AG04450 (cell line): ENCODE measurements around the gene KRT15. TPM values are rescaled to one million over a fixed set of nuclear protein-coding genes. Genes with fewer than 3 reads are reported as not detected.

Experiments
- CTCF ChIA-PET: fragments of 300-600, 350-600 bp; formaldehyde crosslinking; extraction: SDS; loops from one replicate; lab custom pipeline; 2022; ENCODE audit warnings: antibody characterized with exemption, inconsistent platforms; lab: Charles Lee
- POLR2A ChIA-PET: fragments of 350-600 bp; formaldehyde crosslinking; extraction: SDS; loops from one replicate; lab custom pipeline; 2021; ENCODE audit warnings: antibody characterized with exemption, inconsistent platforms; lab: Yijun Ruan, JAX
- DNase-seq: peaks from one replicate; pipeline ENCODE4 v3.0.0-alpha.2; 2011; ENCODE audit warnings: low read depth, low spot score
- H3K27ac ChIP-seq: one replicate; pipeline ENCODE4 v1.5.1; 2012; ENCODE audit warnings: low read depth, low read length, control low read depth
- H3K27me3 ChIP-seq: one replicate; pipeline ENCODE4 v1.6.0; 2012; ENCODE audit warnings: low read length; ENCODE audit not compliant: control insufficient read depth, insufficient read depth
- H3K4me3 ChIP-seq: 2 replicates; pipeline ENCODE4 v1.5.1; 2011; ENCODE audit warnings: mild to moderate bottlenecking, low read depth, low read length, control low read depth
- H3K9me3 ChIP-seq: 2 replicates; pipeline ENCODE4 v1.5.1; 2012; ENCODE audit warnings: low read length; ENCODE audit not compliant: control insufficient read depth, insufficient read depth
- polyA plus RNA-seq: library from polyadenylated mRNA; depleted of rRNA; stranded (reverse); fragments of >200 nt; gene quantifications from 2 replicates; pipeline ENCODE4 v1.2.3, GENCODE V29; 2011
- TF ChIP-seq, protein P1 (sequence below): IDR thresholded peaks from 2 replicates; pipeline ENCODE4 v1.5.1; 2011; ENCODE audit warnings: low read depth, low read length, control low read depth, inconsistent platforms

KRT15 gene
- polyA plus RNA-seq, 1 experiment = 1.4 TPM

DNA sequence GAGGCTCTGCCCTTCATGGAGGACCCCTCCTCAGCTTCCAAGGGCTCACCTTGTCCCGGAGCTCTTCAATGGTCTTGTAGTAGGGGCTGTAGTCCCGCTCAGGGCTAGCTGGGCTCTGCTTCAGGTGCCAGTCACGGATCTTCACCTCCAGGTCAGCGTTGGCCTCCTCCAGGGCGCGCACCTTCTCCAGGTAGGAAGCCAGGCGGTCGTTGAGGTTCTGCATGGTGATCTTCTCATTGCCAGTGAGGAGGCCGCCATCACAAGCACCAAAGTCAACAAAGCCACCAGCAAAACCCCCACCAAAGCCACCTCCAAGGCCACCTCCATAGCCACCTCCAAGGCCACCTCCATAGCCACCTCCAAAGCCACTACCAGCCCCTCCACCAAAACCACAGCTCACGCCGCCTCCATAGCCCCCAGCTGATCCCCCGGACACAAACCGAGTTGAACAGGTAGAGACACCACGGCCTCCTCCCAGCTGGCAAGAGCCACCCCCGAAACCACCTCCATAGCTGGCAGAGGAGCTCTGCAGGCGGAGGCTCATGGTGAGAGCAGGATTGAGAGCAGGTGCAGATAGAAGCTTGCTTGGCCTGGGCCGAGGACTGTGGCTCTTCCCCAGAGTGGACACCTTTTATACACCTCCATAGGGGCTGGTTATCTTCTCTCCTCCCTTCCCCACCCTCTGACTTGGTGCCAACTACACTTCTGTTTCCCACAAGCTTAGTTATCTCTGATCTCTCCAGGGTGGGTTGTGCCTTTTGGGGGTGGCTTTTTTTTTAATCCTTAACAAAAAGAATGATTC lies 13.5 kb downstream of the KRT15 start, which contains the start of gene KRT13:
TSS of gene KRT13 (minus strand) at position 606 of the 802 bp plus-strand sequence. CDS start at position 544, 62 bp downstream.
- CTCF ChIA-PET = interaction anchor here (0.9 to 3.4 kb wide), 2 partner anchors 9 to 44 kb away, joined by 4 to 12 read pairs; no protein-coding TSS in a partner anchor
- H3K27ac ChIP-seq = no peak within 1 kb of the TSS
- POLR2A ChIA-PET = no interaction called here
- no peaks in the 10 kb centered on the region for H3K9me3 ChIP-seq
- peaks cover 2% of the 10 kb centered on the region for H3K27me3 ChIP-seq
- TF ChIP-seq, protein P1, sequence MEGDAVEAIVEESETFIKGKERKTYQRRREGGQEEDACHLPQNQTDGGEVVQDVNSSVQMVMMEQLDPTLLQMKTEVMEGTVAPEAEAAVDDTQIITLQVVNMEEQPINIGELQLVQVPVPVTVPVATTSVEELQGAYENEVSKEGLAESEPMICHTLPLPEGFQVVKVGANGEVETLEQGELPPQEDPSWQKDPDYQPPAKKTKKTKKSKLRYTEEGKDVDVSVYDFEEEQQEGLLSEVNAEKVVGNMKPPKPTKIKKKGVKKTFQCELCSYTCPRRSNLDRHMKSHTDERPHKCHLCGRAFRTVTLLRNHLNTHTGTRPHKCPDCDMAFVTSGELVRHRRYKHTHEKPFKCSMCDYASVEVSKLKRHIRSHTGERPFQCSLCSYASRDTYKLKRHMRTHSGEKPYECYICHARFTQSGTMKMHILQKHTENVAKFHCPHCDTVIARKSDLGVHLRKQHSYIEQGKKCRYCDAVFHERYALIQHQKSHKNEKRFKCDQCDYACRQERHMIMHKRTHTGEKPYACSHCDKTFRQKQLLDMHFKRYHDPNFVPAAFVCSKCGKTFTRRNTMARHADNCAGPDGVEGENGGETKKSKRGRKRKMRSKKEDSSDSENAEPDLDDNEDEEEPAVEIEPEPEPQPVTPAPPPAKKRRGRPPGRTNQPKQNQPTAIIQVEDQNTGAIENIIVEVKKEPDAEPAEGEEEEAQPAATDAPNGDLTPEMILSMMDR = no peak
- H3K4me3 ChIP-seq = no peak within 1 kb of the TSS
- no peak for DNase-seq

DNA sequence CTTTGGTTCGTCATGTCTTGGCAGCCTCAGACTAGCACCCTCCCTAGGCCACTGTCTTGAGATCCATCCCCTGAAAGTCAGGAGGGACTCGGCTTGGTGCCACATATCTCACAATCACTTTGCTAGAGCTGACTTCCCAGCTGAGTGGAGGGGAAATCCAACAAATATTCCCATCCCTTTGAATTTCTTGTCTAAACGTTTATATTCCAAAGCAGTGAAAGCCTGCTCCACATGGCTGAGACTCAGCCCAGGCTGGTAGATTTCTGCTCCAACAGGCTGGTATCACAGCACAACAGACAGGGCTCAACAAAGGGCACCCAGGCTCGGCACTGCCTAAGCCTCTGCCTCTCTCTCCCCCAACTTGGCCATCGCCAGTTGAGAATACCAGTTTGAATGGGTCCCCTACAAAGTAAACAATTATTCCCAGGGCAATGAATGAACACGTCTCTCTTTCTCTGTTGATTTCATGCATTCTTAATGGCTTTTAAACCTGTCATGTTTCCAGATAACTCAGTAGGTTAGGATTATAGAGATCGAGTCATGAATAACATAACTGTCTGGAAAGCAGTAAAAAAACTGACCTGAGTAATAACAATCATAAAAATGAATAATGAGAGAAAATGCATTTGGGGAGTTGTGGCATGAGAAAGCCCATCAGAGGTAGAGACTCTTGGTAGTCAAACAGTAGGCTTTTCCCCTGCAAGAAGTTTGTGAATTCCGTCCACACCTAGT lies 14.3 kb downstream of the KRT15 start:
- TF ChIP-seq, protein P1 = no peak
- peaks cover 2% of the 10 kb centered on the region for H3K27me3 ChIP-seq
- DNase-seq = no peak
- POLR2A ChIA-PET = no interaction called here
- H3K4me3 ChIP-seq = no peak overlapping the region
- CTCF ChIA-PET = interaction anchor here (1.6 to 3.4 kb wide), 2 partner anchors 45 to 159 kb away, joined by 4 to 12 read pairs; no protein-coding TSS in a partner anchor
- H3K27ac ChIP-seq = no peak overlapping the region
- no peaks in the 10 kb centered on the region for H3K9me3 ChIP-seq

DNA sequence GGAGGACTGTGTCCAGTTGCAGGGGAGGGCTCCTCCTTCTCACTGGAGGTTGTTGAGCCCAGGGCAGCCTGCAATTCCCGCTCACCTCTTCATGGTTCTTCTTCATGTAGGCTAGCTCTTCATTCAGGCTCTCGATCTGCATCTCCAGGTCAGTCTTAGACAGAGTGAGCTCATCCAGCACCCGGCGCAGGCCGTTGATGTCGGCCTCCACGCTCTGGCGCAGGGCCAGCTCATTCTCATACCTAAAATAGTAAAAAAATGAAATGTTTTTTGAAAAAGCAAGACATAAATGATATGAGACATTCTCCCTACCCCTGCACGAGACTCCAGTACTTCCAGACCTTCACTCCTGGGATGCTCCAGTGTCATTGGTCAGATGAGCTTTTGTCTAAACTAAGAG lies 15.5 kb downstream of the KRT15 start:
- no peak overlapping the region for H3K4me3 ChIP-seq
- no peak overlapping the region for H3K27ac ChIP-seq
- ChIA-PET POLR2A (no interaction called here), CTCF (interaction anchor here (1.6 to 3.4 kb wide), 2 partner anchors 46 to 160 kb away, joined by 4 to 12 read pairs; no protein-coding TSS in a partner anchor)
- H3K9me3 ChIP-seq = no peaks in the 10 kb centered on the region
- DNase-seq = no peak
- H3K27me3 ChIP-seq = no peaks in the 10 kb centered on the region
- TF ChIP-seq, protein P1 = no peak

DNA sequence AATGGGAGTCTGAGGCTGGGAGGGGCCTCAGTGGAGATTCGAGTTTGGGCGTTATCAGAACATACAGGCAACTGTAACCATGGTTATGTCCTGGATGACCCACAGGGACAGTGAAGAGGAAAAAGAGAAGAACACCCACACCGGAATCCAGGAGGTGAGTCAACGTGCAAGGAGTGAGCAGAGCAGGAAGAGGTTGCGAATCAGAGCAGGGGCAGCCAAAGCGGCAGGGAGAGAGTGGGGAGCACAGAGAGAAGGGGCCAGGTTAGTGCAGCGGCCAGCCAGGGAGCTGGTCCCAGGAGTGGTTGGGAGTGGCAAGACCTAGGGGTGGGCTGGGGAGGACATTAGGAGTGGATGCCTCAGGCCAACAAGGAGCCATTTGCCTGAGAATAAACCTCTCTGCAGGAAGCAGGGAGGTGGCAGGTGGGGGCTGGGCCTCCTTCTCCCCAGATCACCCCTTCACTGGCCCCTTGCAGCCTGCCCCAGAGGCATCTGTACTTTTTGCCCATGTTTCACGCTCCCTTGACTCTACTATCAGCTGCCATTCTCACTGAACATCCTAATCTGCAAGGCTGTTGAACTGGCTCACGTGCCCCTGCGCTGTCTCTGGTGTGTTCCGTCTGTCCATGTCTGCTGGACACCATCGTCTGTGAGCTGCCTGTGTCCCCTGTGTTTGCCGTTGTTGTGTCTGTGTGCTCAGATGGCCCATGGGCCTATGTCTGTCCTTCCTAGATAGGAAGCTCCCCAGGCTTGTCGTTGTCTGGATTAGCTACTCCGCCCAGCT lies 18.4 kb downstream of the KRT15 start:
- POLR2A ChIA-PET = no interaction called here
- H3K27ac ChIP-seq = no peak overlapping the region
- CTCF ChIA-PET = interaction anchor here (1.6 kb wide), 1 partner anchor 49 kb away, joined by 8 read pairs; no protein-coding TSS in a partner anchor

More for the DNA sequence above, 18.4 kb downstream of the KRT15 start:
- no peak for DNase-seq
- TF ChIP-seq, protein P1 = no peak
- H3K27me3 ChIP-seq = no peaks in the 10 kb centered on the region
- no peaks in the 10 kb centered on the region; the same call in 1 of the 2 replicates for H3K9me3 ChIP-seq
- no peak overlapping the region for H3K4me3 ChIP-seq
